Transverse colon (tissue), 4 donors: ENCODE data around the gene TUBA1B. TPM values are rescaled to one million over a fixed set of nuclear protein-coding genes. Genes with fewer than 3 reads are reported as not detected.

Source experiments
- DNase-seq: peaks from one replicate; pipeline ENCODE4 v3.0.0-alpha.2; 2019
- H3K27ac ChIP-seq, 4 donors: fragments of 200-600 bp; sonication (generic); 2 replicates each; pipeline ENCODE4 v1.5.1; 2016 to 2018; ENCODE audit warnings: inconsistent platforms in 4 of 4
- H3K27me3 ChIP-seq: fragments of 200-600 bp; sonication (generic); 2 replicates; pipeline ENCODE4 v1.5.1; 2017; ENCODE audit warnings: inconsistent platforms
- H3K36me3 ChIP-seq, 4 donors: fragments of 200-600 bp; sonication (generic); 2 replicates each; pipeline ENCODE4 v1.5.1; 2017 to 2019; ENCODE audit warnings: inconsistent platforms in 4 of 4
- H3K4me1 ChIP-seq, 4 donors: fragments of 200-600 bp; sonication (generic); 2 replicates each; pipeline ENCODE4 v1.5.1; 2017 to 2020; ENCODE audit warnings: inconsistent platforms in 4 of 4
- H3K4me3 ChIP-seq, 4 donors: fragments of 200-600 bp; sonication (generic); 1 replicate in 1 of 4; 2 replicates in 3 of 4; pipeline versions ENCODE4 v1.5.1 to v1.6.1; 2017 to 2019; ENCODE audit warnings: inconsistent platforms in 4 of 4
- H3K9me3 ChIP-seq, 2 donors: fragments of 200-600 bp; sonication (generic); 2 replicates each; pipeline ENCODE4 v1.5.1; 2017 to 2019; ENCODE audit warnings: inconsistent platforms in 2 of 2
- CTCF ChIP-seq, 5 experiments: fragments of 200-600 bp in 3 of 5; fragments of 450-650 bp in 2 of 5; sonication (generic) in 3 of 5; IDR thresholded peaks; 1 replicate in 2 of 5; 2 replicates in 3 of 5; pipeline ENCODE4 v1.5.1; 2016 to 2017; ENCODE audit warnings: antibody characterized with exemption in 5 of 5, inconsistent platforms in 3 of 5, mild to moderate bottlenecking in 2 of 5, moderate library complexity in 1 of 5
- EP300 ChIP-seq: sonication (generic); formaldehyde crosslinking; IDR thresholded peaks from one replicate; pipeline ENCODE4 v1.6.1; 2017; ENCODE audit warnings: antibody characterized with exemption, low read depth
- POLR2A ChIP-seq: fragments of 450-650 bp; IDR thresholded peaks from one replicate; pipeline ENCODE4 v1.6.1; 2016; ENCODE audit warnings: antibody characterized with exemption, mild to moderate bottlenecking, moderate library complexity
- POLR2AphosphoS5 ChIP-seq, 3 donors: sonication (generic); formaldehyde crosslinking; IDR thresholded peaks; one replicate each; pipeline ENCODE4 v1.6.1; 2016; ENCODE audit warnings: antibody characterized with exemption in 3 of 3
- WGBS, 2 donors: methylation state at CpG; one replicate each; pipeline ENCODE4 v1.1.5; 2018; ENCODE audit warnings: low coverage in 1 of 2; 5-methylcytosine and 5-hydroxymethylcytosine counted together
- in situ Hi-C, 4 donors: fragments of 200-750 bp; cut with MboI; loops; one replicate each; pipeline versions ENCODE4 v1.15.0 to v1.15.1; 2017; ENCODE audit warnings: low sequenced_read_pairs in 3 of 4, low pct_ligation_motif_present in 1 of 4, low pct_unique_long_range_greater_than_20kb in 1 of 4
- intact Hi-C: fragments of 100-400 bp; cut with DNase I; formaldehyde crosslinking; loops from one replicate; pipeline ENCODE4 v1.15.1; 2023; ENCODE audit warnings: low total_unique reads
- total RNA-seq, 4 donors: library from RNA; depleted of rRNA; stranded (reverse); fragments of >200 nt; gene quantifications; one replicate each; pipeline ENCODE4 v1.1.0, GENCODE V29; 2016

TUBA1B gene
- total RNA-seq, 4 donors from 2014 or later = 219 to 390 (median 319) TPM

DNA sequence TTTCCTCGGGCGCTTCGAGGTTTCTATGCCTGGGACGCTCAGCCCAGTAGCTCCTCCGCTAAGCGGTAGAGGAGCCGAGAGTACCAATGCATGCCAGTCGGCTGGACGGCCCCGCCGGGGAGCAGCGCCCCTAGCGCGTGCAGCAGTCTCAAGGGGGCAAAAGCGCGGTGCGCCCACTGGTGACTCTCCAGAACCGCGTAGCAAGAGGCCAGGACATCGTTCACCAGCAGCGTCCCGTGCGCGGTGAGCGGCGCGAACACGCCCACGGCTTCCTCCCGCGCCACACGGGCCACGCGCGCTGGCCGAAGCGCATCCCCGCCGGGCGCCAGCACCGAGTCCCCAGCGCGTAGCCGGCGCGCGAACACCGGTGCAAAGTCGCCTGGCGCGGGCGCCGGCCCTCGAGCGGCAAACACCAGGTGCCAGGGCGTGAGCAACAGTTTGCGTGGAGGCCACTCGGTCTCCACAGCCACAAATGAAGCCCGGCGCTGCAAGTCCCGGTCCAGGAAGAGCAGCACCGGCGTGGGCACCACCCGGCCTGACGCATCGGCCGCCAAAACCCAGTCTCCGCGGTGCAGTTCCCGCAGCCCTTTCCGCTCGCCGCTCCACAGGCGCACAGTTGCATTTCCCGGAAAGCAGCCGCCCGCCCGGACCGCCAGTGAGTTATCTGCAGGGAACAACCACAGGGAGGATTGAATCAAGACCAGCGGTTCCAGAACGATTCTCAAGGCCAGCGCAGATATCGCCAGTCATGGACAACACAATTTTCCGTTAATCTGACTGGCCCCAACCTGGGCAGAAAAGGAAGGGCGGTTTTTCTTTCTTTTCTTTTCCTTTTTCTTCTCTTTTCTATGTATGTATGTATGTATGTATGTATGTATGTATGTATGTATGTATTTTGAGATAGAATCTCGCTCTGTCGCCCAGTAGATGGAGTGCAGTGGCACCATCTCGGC is 41.1 kb downstream of the TUBA1B start:
- no peak for TF ChIP-seq POLR2A
- peak in 1 of 3 donors; percentile 10 for TF ChIP-seq POLR2AphosphoS5 (IDR thresholded peaks at IDR 0.05)
- no peak for TF ChIP-seq CTCF (IDR thresholded peaks at IDR 0.05)
- no peak for TF ChIP-seq EP300
- peaks cover 67% of the 10 kb centered on the region for H3K27me3 ChIP-seq
- no peaks in the 10 kb centered on the region for H3K9me3 ChIP-seq
- peaks cover 32 to 55% (median 42%) of the 10 kb centered on the region in 4 donors for H3K4me1 ChIP-seq
- intact Hi-C loops = loop anchor here (5.0 to 10.0 kb wide), 2 partner anchors 32 to 145 kb away; no protein-coding TSS in a partner anchor
- H3K27ac ChIP-seq = no peak overlapping the region
- 4 to 33% methylated on average over 3 to 49 of the region's 88 CpGs for WGBS, 2 donors
- in situ Hi-C loops = loop anchor here in 3 of 4 donors (10.0 to 25.0 kb wide), 2 partner anchors 145 to 147 kb away; no protein-coding TSS in a partner anchor
- H3K36me3 ChIP-seq = no peaks in the 10 kb centered on the region
- H3K4me3 ChIP-seq = peak overlapping the region in 2 of 4 donors; percentile 4 to 43
- DNase-seq = no peak

DNA sequence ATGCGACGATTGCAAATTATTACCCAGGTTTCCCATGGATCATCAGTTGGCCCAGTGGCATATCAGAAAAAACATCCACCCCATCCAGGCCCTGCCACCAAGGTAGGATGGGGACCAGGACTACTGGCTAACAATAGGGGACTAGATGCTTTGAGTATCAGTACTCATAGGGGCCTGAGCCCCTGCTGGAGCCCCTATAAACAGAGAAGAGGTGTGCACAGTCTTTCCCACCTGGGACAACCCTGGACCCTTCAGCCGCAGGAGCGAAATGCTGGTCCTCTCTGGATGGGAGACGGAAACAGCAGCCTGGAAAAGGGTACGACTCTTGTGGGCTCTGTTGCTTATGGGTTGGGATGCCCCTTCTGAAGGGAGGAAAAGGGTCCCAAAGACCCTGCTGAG is 42.3 kb downstream of the TUBA1B start:
- TF ChIP-seq EP300 (no peak), CTCF (IDR thresholded peaks at IDR 0.05) (no peak), POLR2A (no peak), POLR2AphosphoS5 (IDR thresholded peaks at IDR 0.05) (no peak)
- H3K27ac ChIP-seq = no peak overlapping the region
- no peak for DNase-seq
- intact Hi-C loops (loop anchor here (5.0 to 10.0 kb wide), 2 partner anchors 33 to 146 kb away; no protein-coding TSS in a partner anchor), in situ Hi-C loops (loop anchor here in 3 of 4 donors (10.0 to 25.0 kb wide), 2 partner anchors 146 to 148 kb away; no protein-coding TSS in a partner anchor)
- no peaks in the 10 kb centered on the region for H3K36me3 ChIP-seq
- peaks cover 56% of the 10 kb centered on the region for H3K27me3 ChIP-seq
- 55 to 57% methylated on average over 2 to 6 of the region's 6 CpGs for WGBS, 2 donors
- no peak overlapping the region for H3K4me3 ChIP-seq
- no peaks in the 10 kb centered on the region for H3K9me3 ChIP-seq
- H3K4me1 ChIP-seq = peaks cover 24 to 47% (median 33%) of the 10 kb centered on the region in 4 donors

- TF ChIP-seq POLR2A (no peak), CTCF (IDR thresholded peaks at IDR 0.05) (peak; percentile 77 to 90 (median 87))
- intact Hi-C loops (loop anchor here (5.0 to 10.0 kb wide), 2 partner anchors 34 to 146 kb away; no protein-coding TSS in a partner anchor), in situ Hi-C loops (loop anchor here in 3 of 4 donors (10.0 to 25.0 kb wide), 2 partner anchors 146 to 149 kb away; no protein-coding TSS in a partner anchor)
These were observed 42.9 kb downstream of the TUBA1B start for GRCh38 chr12:49088150-49088931.

More at GRCh38 chr12:49088150-49088931, 42.9 kb downstream of the TUBA1B start:
- no peak overlapping the region for H3K27ac ChIP-seq
- H3K4me3 ChIP-seq = no peak overlapping the region
- H3K4me1 ChIP-seq = peaks cover 21 to 42% (median 29%) of the 10 kb centered on the region in 4 donors
- WGBS, 2 donors = 3 to 7% methylated on average over 3 to 18 of the region's 18 CpGs
- DNase-seq = peak; percentile 73
- peaks cover 50% of the 10 kb centered on the region for H3K27me3 ChIP-seq
- no peaks in the 10 kb centered on the region for H3K9me3 ChIP-seq
- no peaks in the 10 kb centered on the region for H3K36me3 ChIP-seq
